OCI-LY7 (cell line): ENCODE measurements around the gene ALLC. TPM values are rescaled to one million over a fixed set of nuclear protein-coding genes. Genes with fewer than 3 reads are reported as not detected.
A peak's percentile ranks its signal among the peaks of the same experiment; 100 is the strongest.

Experiments used
- BruUV-seq: library from RNA; stranded (reverse); fragments of 400-500 nt; replicated peaks from 2 replicates; lab custom pipeline; 2021; lab: Mats Ljungman, UMichigan
- CTCF ChIA-PET: fragments of 300-600 bp; sonication (Branson Sonifier 250); formaldehyde crosslinking; loops from one replicate; lab custom pipeline; 2022; ENCODE audit warnings: antibody characterized with exemption; ENCODE audit not compliant: unreplicated experiment; lab: Charles Lee
- POLR2A ChIA-PET: fragments of 300-600 bp; sonication (Branson Sonifier 250); formaldehyde crosslinking; loops from one replicate; lab custom pipeline; 2022; ENCODE audit warnings: antibody characterized with exemption; lab: Charles Lee
- DNase-seq: peaks from one replicate; pipeline ENCODE4 v3.0.0-alpha.2; 2015; ENCODE audit warnings: low spot score
- H2AFZ ChIP-seq: fragments of 200-600 bp; sonication (generic), shearing (Covaris generic); 2 replicates; pipeline ENCODE4 v1.6.1; 2014; ENCODE audit warnings: mild to moderate bottlenecking, antibody characterized with exemption, low read length, moderate library complexity
- H3K27ac ChIP-seq: fragments of 200-600 bp; sonication (generic); 2 replicates; pipeline ENCODE4 v1.5.1; 2014; ENCODE audit warnings: mixed run types, low read depth, mild to moderate bottlenecking, moderate library complexity, low read length, inconsistent platforms; ENCODE audit not compliant: poor library complexity, severe bottlenecking
- H3K36me3 ChIP-seq: fragments of 200-600 bp; sonication (generic); 2 replicates; pipeline ENCODE4 v1.6.1; 2014; ENCODE audit warnings: mild to moderate bottlenecking, antibody characterized with exemption, low read length, moderate library complexity, mixed read lengths; ENCODE audit not compliant: insufficient read depth
- H3K4me1 ChIP-seq: fragments of 200-600 bp; sonication (generic); 2 replicates; pipeline ENCODE4 v1.5.1; 2014; ENCODE audit warnings: mild to moderate bottlenecking, low read length; ENCODE audit not compliant: insufficient read depth, poor library complexity, severe bottlenecking
- H3K4me2 ChIP-seq: fragments of 200-600 bp; sonication (generic); 2 replicates; pipeline ENCODE4 v1.6.1; 2014; ENCODE audit warnings: mild to moderate bottlenecking, low read length
- H3K4me3 ChIP-seq: fragments of 200-600 bp; sonication (generic); 2 replicates; pipeline ENCODE4 v1.5.1; 2014; ENCODE audit warnings: mild to moderate bottlenecking, low read depth, low read length; ENCODE audit not compliant: poor library complexity, severe bottlenecking
- H3K79me2 ChIP-seq: fragments of 200-600 bp; sonication (generic); 2 replicates; pipeline ENCODE4 v1.6.1; 2016; ENCODE audit warnings: low read depth, mild to moderate bottlenecking, low read length, moderate library complexity, mixed read lengths; ENCODE audit not compliant: insufficient read depth
- H3K9me2 ChIP-seq: fragments of 200-600 bp; sonication (generic); 2 replicates; pipeline ENCODE4 v1.6.1; 2016; ENCODE audit warnings: mild to moderate bottlenecking, low read length, mixed read lengths; ENCODE audit not compliant: insufficient read depth
- H3K9me3 ChIP-seq: fragments of 200-600 bp; sonication (generic); 2 replicates; pipeline ENCODE4 v1.6.1; 2014; ENCODE audit warnings: mild to moderate bottlenecking, mixed run types, low read length, mixed read lengths
- H4K20me1 ChIP-seq: fragments of 200-600 bp; sonication (generic); 2 replicates; pipeline ENCODE4 v1.6.1; 2014; ENCODE audit warnings: mild to moderate bottlenecking, antibody characterized with exemption, low read length, moderate library complexity, mixed read lengths; ENCODE audit not compliant: insufficient read depth
- CTCF ChIP-seq: fragments of 200-600 bp; sonication (generic); conservative IDR thresholded peaks from 2 replicates; pipeline ENCODE4 v1.5.1; 2014; ENCODE audit warnings: mild to moderate bottlenecking, antibody characterized with exemption, low read length, moderate library complexity, mixed read lengths
- EZH2phosphoT487 ChIP-seq: fragments of 200-600 bp; sonication (generic); IDR thresholded peaks from 2 replicates; pipeline ENCODE4 v1.6.1; 2018; ENCODE audit warnings: low read depth, borderline replicate concordance, mild to moderate bottlenecking, mixed run types, antibody characterized with exemption, low read length, moderate library complexity, mixed read lengths
- intact Hi-C: fragments of 100-400 bp; cut with micrococcal nuclease; formaldehyde crosslinking; loops from one replicate; pipeline ENCODE4 v1.10.0; 2022; ENCODE audit not compliant: unreplicated experiment
- total RNA-seq, 2 experiments: library from RNA; depleted of rRNA in 1 of 2; stranded (reverse); fragments of >200 nt in 1 of 2; shearing (Covaris generic) in 1 of 2; gene quantifications; 2 replicates each; pipeline ENCODE4 v1.2.3, GENCODE V29; 2014 to 2022

The ALLC gene
- total RNA-seq, 2 experiments from 2014 or later, result not detected

DNA sequence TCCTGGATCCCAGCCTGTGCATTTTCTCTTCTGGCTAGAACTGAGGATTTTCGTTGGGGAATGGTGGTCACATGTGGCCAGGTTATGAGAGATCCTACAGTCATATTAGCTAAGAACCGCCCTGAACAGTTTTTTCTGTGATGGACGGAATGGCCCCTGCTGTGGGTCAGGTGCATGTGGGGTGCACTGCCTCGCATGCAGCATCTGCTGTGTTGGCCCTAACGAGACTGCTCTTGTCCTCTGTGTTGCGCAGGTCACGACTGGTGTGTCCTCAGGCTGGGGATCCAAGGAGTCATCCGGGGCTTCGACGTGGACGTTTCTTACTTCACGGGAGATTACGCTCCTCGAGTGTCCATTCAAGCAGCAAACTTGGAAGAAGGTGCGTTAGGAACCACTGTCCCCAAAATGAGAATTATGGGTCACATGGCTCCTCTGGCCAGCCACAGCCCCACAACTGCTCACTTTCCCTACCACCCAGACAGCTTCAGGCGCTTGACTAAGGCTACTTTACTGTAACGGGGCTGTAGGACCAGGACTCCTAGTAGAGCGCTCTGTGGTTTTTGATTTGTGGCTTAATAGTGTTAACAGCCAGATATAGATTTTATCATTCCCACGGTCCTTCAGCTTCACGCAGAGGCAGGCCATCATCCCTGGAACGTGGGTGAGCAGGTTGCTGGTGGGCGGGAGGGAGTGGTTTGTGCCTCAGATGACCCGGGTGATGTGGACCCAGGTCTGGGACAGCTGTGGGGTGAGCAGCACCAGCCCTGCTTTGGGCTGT is 21.8 kb downstream of the ALLC start:
- H3K4me3 ChIP-seq, result no peak overlapping the region
- BruUV-seq, result no TSS peak

DNA sequence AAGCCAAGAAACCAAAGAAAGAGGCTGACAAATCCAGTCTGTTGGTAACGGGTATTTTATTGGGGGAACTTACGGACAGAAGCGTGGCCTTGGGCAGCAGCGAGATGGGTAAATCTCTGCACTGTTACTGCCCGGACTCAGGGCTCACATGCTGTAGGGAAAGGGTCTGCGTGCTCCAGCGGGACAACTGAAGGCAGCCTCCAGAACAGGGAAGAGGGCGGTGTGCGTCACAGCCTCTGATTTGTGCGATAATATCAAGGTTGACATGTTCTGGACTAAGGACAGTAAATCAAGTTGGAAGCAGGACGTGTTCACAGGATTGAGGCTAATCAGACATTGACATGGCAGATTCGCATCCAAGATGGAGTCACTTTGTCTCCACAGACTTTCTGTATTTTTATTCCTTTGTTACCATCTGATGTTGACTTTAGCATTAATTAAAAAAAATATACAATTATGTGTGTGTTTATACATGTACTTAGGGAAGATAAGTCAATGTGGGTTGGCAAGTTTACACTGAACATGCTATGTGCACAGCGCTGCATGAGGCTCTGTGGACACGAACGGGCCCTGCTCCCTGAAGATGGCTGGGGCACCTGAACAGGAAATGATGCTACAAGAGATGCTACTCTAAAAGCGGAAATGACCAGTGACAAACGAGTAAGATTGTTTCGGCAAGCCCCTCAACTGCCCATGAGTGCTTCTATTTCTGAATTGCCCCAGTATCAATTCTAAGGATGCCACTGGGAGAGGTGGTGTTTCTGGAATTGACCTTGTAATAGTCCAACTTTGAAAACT is 22.7 kb downstream of the ALLC start:
- ChIA-PET CTCF (no interaction called here), POLR2A (interaction anchor here (0.6 kb wide), 1 partner anchor 731 kb away, joined by 3 read pairs; no protein-coding TSS in a partner anchor)
- H2AFZ ChIP-seq, result peak overlapping the region; percentile 76
- no peak overlapping the region for H3K27ac ChIP-seq
- no peaks in the 10 kb centered on the region for H3K79me2 ChIP-seq
- H4K20me1 ChIP-seq, result no peaks in the 10 kb centered on the region
- intact Hi-C loops, result no loop called here
- no TSS peak for BruUV-seq
- H3K36me3 ChIP-seq, result no peaks in the 10 kb centered on the region
- no peak overlapping the region for H3K4me3 ChIP-seq
- H3K4me2 ChIP-seq, result peak overlapping the region; percentile 28; the same call in 1 of the 2 replicates
- no peaks in the 10 kb centered on the region for H3K9me2 ChIP-seq
- peak; percentile 59 for DNase-seq
- H3K9me3 ChIP-seq, result no peaks in the 10 kb centered on the region
- TF ChIP-seq CTCF (no peak), EZH2phosphoT487 (no peak)
- peaks cover 18% of the 10 kb centered on the region for H3K4me1 ChIP-seq

More for the DNA sequence above, 21.8 kb downstream of the ALLC start:
- TF ChIP-seq EZH2phosphoT487 (no peak), CTCF (no peak)
- DNase-seq, result no peak
- no peak overlapping the region for H3K4me2 ChIP-seq
- POLR2A ChIA-PET, result no interaction called here
- no peaks in the 10 kb centered on the region for H4K20me1 ChIP-seq
- no peaks in the 10 kb centered on the region for H3K79me2 ChIP-seq
- H3K4me1 ChIP-seq, result peaks cover 18% of the 10 kb centered on the region
- H2AFZ ChIP-seq, result no peak overlapping the region
- CTCF ChIA-PET, result interaction anchor here (0.9 kb wide), 1 partner anchor 49 kb away, joined by 3 read pairs; no protein-coding TSS in a partner anchor
- H3K36me3 ChIP-seq, result no peaks in the 10 kb centered on the region
- intact Hi-C loops, result no loop called here
- H3K9me3 ChIP-seq, result no peaks in the 10 kb centered on the region
- no peaks in the 10 kb centered on the region for H3K9me2 ChIP-seq
- no peak overlapping the region for H3K27ac ChIP-seq
